Measurements from ENCODE around the gene ATF6B. TPM values are rescaled to one million over a fixed set of nuclear protein-coding genes. Genes with fewer than 3 reads are reported as not detected.

Gene ATF6B
- total RNA-seq, 2 donors from 2014 or later: 54.5 to 60.3 TPM

DNA sequence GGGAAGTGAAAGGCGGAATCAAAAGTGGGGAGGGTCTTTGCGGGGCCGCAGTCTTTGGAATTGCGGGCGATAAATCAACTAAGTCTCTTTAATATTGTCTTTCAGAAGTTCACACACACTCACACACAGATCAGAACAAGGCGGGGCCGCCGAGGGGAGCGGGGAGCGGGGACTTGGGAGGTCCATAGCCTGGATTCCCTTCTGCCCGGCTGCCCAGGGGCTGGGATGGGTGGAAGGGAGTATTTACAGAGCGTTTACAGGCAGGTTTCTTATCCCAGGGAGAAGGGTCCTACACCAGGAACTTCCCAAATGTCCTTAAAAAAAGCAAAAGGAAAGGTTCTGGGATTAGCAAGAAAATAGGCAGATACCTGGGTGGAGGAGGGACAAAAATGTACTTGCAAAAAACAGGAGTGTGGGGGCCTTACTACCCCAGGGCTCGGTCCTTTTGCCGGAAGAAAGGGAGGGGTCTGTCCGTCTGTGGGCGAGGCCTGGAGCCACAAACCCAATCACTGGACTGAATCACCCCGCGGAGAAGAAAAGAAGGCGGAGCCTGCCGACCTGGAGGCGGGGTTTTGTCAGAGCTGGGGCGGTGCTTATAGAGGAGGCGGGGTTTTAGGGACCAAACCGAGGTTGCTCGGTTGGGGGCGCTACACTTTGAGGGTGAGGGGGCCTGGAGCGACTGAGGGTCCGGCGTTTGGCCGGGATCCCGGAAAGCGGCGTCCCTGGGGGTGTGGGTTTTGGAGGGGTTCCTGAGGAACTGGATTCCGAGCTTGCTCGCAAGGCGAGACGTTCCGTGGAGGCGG is 20.4 kb upstream of the ATF6B start:
- Mint-ChIP-seq H3K36me3 (ENCODE audit: low read depth) (no peaks in the 10 kb centered on the region), H3K9me3 (no peaks in the 10 kb centered on the region), H3K4me1 (peaks cover 56% of the 10 kb centered on the region), H3K4me3 (peak overlapping the region; percentile 27), H3K27me3 (ENCODE audit: insufficient read depth) (peaks cover 32% of the 10 kb centered on the region), H3K27ac (no peak overlapping the region)
- DNase-seq: peak; percentile 94
- H3K9ac ChIP-seq (ENCODE audit: extremely low read depth, low read length, poor library complexity, severe bottlenecking): no peak overlapping the region
- no peak overlapping the region for H3K27ac ChIP-seq (ENCODE audit: low read depth, low read length)
- H3K4me1 ChIP-seq (ENCODE audit: control insufficient read depth, insufficient read depth, low read length): peaks cover 14% of the 10 kb centered on the region
- TF ChIP-seq, protein P1, sequence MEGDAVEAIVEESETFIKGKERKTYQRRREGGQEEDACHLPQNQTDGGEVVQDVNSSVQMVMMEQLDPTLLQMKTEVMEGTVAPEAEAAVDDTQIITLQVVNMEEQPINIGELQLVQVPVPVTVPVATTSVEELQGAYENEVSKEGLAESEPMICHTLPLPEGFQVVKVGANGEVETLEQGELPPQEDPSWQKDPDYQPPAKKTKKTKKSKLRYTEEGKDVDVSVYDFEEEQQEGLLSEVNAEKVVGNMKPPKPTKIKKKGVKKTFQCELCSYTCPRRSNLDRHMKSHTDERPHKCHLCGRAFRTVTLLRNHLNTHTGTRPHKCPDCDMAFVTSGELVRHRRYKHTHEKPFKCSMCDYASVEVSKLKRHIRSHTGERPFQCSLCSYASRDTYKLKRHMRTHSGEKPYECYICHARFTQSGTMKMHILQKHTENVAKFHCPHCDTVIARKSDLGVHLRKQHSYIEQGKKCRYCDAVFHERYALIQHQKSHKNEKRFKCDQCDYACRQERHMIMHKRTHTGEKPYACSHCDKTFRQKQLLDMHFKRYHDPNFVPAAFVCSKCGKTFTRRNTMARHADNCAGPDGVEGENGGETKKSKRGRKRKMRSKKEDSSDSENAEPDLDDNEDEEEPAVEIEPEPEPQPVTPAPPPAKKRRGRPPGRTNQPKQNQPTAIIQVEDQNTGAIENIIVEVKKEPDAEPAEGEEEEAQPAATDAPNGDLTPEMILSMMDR (conservative IDR thresholded peaks at IDR 0.05): no peak
- H3K27me3 ChIP-seq (ENCODE audit: control insufficient read depth, insufficient read depth, low read length, poor library complexity, severe bottlenecking): no peaks in the 10 kb centered on the region
- 93 to 98% methylated on average over 11 to 39 of the region's 39 CpGs for WGBS, 2 experiments (ENCODE audit: insufficient coverage in 1 of 2, insufficient read length in 1 of 2)
- no peaks in the 10 kb centered on the region for H3K36me3 ChIP-seq (ENCODE audit: control insufficient read depth, insufficient read depth, low read length)
- H3K9me3 ChIP-seq (ENCODE audit: control insufficient read depth, low read length): no peaks in the 10 kb centered on the region
- no peak overlapping the region for H3K4me3 ChIP-seq (ENCODE audit: low read length)

DNA sequence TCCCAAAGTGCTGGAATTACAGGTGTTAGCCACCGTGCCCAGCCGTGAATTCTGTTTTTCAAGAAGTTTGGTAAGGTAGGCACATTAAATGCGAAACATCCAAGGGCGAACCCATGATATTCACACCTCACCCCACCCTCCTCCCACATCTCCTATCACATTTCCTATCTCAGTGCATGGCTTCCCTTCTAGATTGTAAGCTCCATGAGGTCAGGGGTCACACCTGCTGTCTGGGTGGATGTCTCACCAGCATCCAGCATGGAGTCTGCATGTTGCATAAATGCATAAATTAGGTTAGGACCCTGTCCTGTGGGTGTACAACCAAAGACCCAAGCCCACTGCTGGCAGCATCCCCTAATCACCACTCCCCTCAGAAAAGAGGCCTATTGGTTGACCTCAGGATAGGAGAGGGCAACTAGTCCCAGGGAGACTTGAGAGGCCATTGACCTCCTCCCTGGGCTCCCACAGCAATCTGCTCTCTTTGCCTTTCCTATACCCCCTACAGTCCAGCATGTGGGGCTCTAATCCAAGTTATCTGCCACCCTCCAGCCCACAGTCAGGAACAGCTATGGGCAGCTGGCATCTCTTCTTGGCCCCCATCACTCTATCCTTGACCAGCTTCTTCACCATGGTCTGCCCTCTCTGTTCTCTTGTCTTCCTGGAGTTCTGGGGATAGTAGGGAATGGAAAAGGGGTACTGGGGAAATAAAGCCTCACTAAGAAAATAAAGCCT is 19.5 kb upstream of the ATF6B start:
- no peak overlapping the region for H3K4me3 ChIP-seq (ENCODE audit: low read length)
- Mint-ChIP-seq H3K9me3 (no peaks in the 10 kb centered on the region), H3K4me3 (no peak overlapping the region), H3K27ac (no peak overlapping the region), H3K27me3 (ENCODE audit: insufficient read depth) (peaks cover 27% of the 10 kb centered on the region), H3K36me3 (ENCODE audit: low read depth) (no peaks in the 10 kb centered on the region), H3K4me1 (peaks cover 49% of the 10 kb centered on the region)
- H3K9me3 ChIP-seq (ENCODE audit: control insufficient read depth, low read length): no peaks in the 10 kb centered on the region
- no peak for DNase-seq
- TF ChIP-seq, protein P1 (conservative IDR thresholded peaks at IDR 0.05): no peak
- WGBS, 2 experiments (ENCODE audit: insufficient coverage in 1 of 2, insufficient read length in 1 of 2): 87 to 88% methylated on average over 2 to 4 of the region's 4 CpGs
- peaks cover 9% of the 10 kb centered on the region for H3K4me1 ChIP-seq (ENCODE audit: control insufficient read depth, insufficient read depth, low read length)
- no peaks in the 10 kb centered on the region for H3K27me3 ChIP-seq (ENCODE audit: control insufficient read depth, insufficient read depth, low read length, poor library complexity, severe bottlenecking)
- no peaks in the 10 kb centered on the region for H3K36me3 ChIP-seq (ENCODE audit: control insufficient read depth, insufficient read depth, low read length)
- no peak overlapping the region for H3K27ac ChIP-seq (ENCODE audit: low read depth, low read length)
- no peak overlapping the region for H3K9ac ChIP-seq (ENCODE audit: extremely low read depth, low read length, poor library complexity, severe bottlenecking)

DNA sequence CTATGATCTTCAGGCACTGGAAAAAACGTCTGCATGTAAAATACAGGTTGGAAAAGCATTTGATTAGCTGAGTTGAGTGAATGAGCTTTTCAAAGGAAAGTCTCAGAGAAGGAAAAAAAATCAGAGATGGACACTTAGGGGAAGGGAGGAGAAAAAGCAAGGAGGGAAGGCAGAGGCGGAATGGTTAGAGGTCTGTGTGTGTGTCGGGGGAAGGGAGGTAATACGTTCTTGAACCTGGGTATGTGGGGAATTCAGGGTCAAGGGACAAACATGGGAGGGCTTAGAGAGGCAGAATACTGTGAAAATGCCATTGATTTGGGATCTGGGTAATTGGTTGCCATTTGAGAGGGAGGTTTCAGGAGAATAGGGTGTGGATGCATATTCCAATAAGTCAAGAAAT is 18.6 kb upstream of the ATF6B start:
- Mint-ChIP-seq H3K27ac (peak overlapping the region; percentile 87), H3K4me3 (peak overlapping the region; percentile 2), H3K4me1 (peaks cover 49% of the 10 kb centered on the region), H3K9me3 (no peaks in the 10 kb centered on the region), H3K27me3 (ENCODE audit: insufficient read depth) (peaks cover 24% of the 10 kb centered on the region), H3K36me3 (ENCODE audit: low read depth) (no peaks in the 10 kb centered on the region)
- Histone ChIP-seq H3K9me3 (ENCODE audit: control insufficient read depth, low read length) (no peaks in the 10 kb centered on the region), H3K36me3 (ENCODE audit: control insufficient read depth, insufficient read depth, low read length) (no peaks in the 10 kb centered on the region), H3K4me3 (ENCODE audit: low read length) (peak overlapping the region; percentile 50), H3K4me1 (ENCODE audit: control insufficient read depth, insufficient read depth, low read length) (peaks cover 3% of the 10 kb centered on the region), H3K27me3 (ENCODE audit: control insufficient read depth, insufficient read depth, low read length, poor library complexity, severe bottlenecking) (no peaks in the 10 kb centered on the region), H3K27ac (ENCODE audit: low read depth, low read length) (no peak overlapping the region), H3K9ac (ENCODE audit: extremely low read depth, low read length, poor library complexity, severe bottlenecking) (peak overlapping the region; percentile 45)
- TF ChIP-seq, protein P1 (conservative IDR thresholded peaks at IDR 0.05): no peak
- peak; percentile 61 for DNase-seq
- WGBS, 2 experiments (ENCODE audit: insufficient coverage in 1 of 2, insufficient read length in 1 of 2): 40 to 55% methylated on average over 4 of the region's 4 CpGs
